B cell (primary cell): ENCODE data around the gene IMPA2. TPM values are rescaled to one million over a fixed set of nuclear protein-coding genes. Genes with fewer than 3 reads are reported as not detected.

Source experiments
- ATAC-seq: fragments of 200-7000 bp; cut with Tn5 transposase; one replicate; pipeline ENCODE4 v1.10.0; 2021; ENCODE audit warnings: low read depth, mild to moderate bottlenecking, moderate number of reproducible peaks, moderate library complexity
- CTCF ChIA-PET: fragments of 350-600 bp; sonication (Branson Sonifier 250); formaldehyde crosslinking; loops from one replicate; lab custom pipeline; 2021; ENCODE audit warnings: antibody characterized with exemption, inconsistent platforms; lab: Charles Lee
- POLR2A ChIA-PET: fragments of 350-600 bp; sonication (Branson Sonifier 250); formaldehyde crosslinking; loops from one replicate; lab custom pipeline; 2021; ENCODE audit warnings: antibody characterized with exemption; lab: Charles Lee
- DNase-seq: peaks from one replicate; pipeline ENCODE4 v3.0.0; 2013
- H2AFZ ChIP-seq: 2 replicates; pipeline ENCODE4 v1.6.1; 2012; ENCODE audit warnings: mild to moderate bottlenecking, low read depth, low read length; ENCODE audit not compliant: insufficient read depth, poor library complexity, severe bottlenecking
- H3K27ac ChIP-seq, 2 donors: 1 replicate in 1 of 2; 2 replicates in 1 of 2; pipeline ENCODE4 v1.5.1; 2012 to 2013; ENCODE audit warnings: low read length in 2 of 2, mild to moderate bottlenecking in 2 of 2, moderate library complexity in 1 of 2
- H3K27me3 ChIP-seq, 4 experiments: fragments of 200-600 bp in 1 of 4; sonication (generic) in 1 of 4; replicated peaks in 1 of 4; 1 replicate in 2 of 4; 2 replicates in 2 of 4; pipeline versions ENCODE4 v1.6.1 to v1.7.0; 2013 to 2016; ENCODE audit warnings: low read length in 3 of 4, mild to moderate bottlenecking in 2 of 4, mixed read lengths in 1 of 4, moderate library complexity in 1 of 4; ENCODE audit not compliant: insufficient read depth in 4 of 4, control insufficient read depth in 3 of 4; ENCODE audit errors: control extremely low read depth in 1 of 4
- H3K36me3 ChIP-seq, 2 experiments: replicated peaks in 1 of 2; 1 replicate in 1 of 2; 2 replicates in 1 of 2; pipeline versions ENCODE4 v1.6.1 to v1.7.1; 2013; ENCODE audit warnings: low read length in 1 of 2; ENCODE audit not compliant: insufficient read depth in 2 of 2, control insufficient read depth in 1 of 2; ENCODE audit errors: control extremely low read depth in 1 of 2, extremely low read depth in 1 of 2
- H3K4me1 ChIP-seq, 2 donors: fragments of 200-600 bp in 1 of 2; sonication (generic) in 1 of 2; 1 replicate in 1 of 2; 2 replicates in 1 of 2; pipeline versions ENCODE4 v1.5.1 to v1.6.1; 2013 to 2017; ENCODE audit warnings: low read length in 2 of 2; ENCODE audit not compliant: control insufficient read depth in 2 of 2, insufficient read depth in 2 of 2
- H3K4me2 ChIP-seq: replicated peaks from 2 replicates; pipeline ENCODE3; 2012; ENCODE audit warnings: mild to moderate bottlenecking, low read depth, low read length; ENCODE audit not compliant: poor library complexity, severe bottlenecking
- H3K4me3 ChIP-seq, 5 experiments: fragments of 200-600 bp in 1 of 5; sonication (generic) in 1 of 5; 1 replicate in 3 of 5; 2 replicates in 2 of 5; pipeline versions ENCODE4 v1.5.1 to v1.7.0; 2011 to 2016; ENCODE audit warnings: low read length in 4 of 5, mild to moderate bottlenecking in 4 of 5, low read depth in 2 of 5, control low read depth in 1 of 5, moderate library complexity in 1 of 5; ENCODE audit not compliant: insufficient read depth in 1 of 5; ENCODE audit errors: control extremely low read depth in 1 of 5, extremely low read depth in 1 of 5
- H3K79me2 ChIP-seq: fragments of 200-600 bp; sonication (generic); one replicate; pipeline ENCODE4 v1.6.0; 2016; ENCODE audit warnings: low read length; ENCODE audit not compliant: control insufficient read depth, insufficient read depth
- H3K9ac ChIP-seq: fragments of 200-600 bp; sonication (generic); 2 replicates; pipeline ENCODE4 v1.6.1; 2017; ENCODE audit warnings: mild to moderate bottlenecking, low read length, moderate library complexity
- H3K9me3 ChIP-seq, 3 donors: one replicate each; pipeline versions ENCODE4 v1.6.1 to v1.7.1; 2013; ENCODE audit warnings: low read length in 2 of 3; ENCODE audit not compliant: control insufficient read depth in 2 of 3, insufficient read depth in 1 of 3; ENCODE audit errors: control extremely low read depth in 1 of 3
- H4K20me1 ChIP-seq: 2 replicates; pipeline ENCODE4 v1.6.0; 2012; ENCODE audit warnings: mild to moderate bottlenecking, low read length; ENCODE audit not compliant: insufficient read depth, control insufficient read depth, poor library complexity, severe bottlenecking
- H3K27ac Mint-ChIP-seq: one replicate; pipeline ENCODE4 v1.8.0; 2021; ENCODE audit warnings: mixed read lengths
- H3K27me3 Mint-ChIP-seq: one replicate; pipeline ENCODE4 v1.8.0; 2021; ENCODE audit warnings: mixed read lengths
- H3K4me1 Mint-ChIP-seq: one replicate; pipeline ENCODE4 v1.8.0; 2021; ENCODE audit warnings: mixed read lengths
- H3K4me3 Mint-ChIP-seq: one replicate; pipeline ENCODE4 v1.8.0; 2021; ENCODE audit warnings: mixed read lengths
- H3K9me3 Mint-ChIP-seq: one replicate; pipeline ENCODE4 v1.8.0; 2022; ENCODE audit warnings: mixed read lengths; ENCODE audit not compliant: insufficient read depth
- CTCF ChIP-seq: fragments of 200-600 bp; IDR thresholded peaks from one replicate; pipeline ENCODE4 v1.8.0; 2022; ENCODE audit warnings: antibody characterized with exemption, mild to moderate bottlenecking
- EZH2 ChIP-seq: IDR thresholded peaks from 2 replicates; pipeline ENCODE4 v1.6.1; 2012; ENCODE audit warnings: borderline replicate concordance, low read depth, mild to moderate bottlenecking, moderate library complexity, low read length; ENCODE audit not compliant: insufficient read depth, poor library complexity, severe bottlenecking
- WGBS: methylation state at CpG from one replicate; pipeline ENCODE4 v1.1.5; 2013; ENCODE audit warnings: missing lambda C conversion rate; ENCODE audit not compliant: insufficient coverage; 5-methylcytosine and 5-hydroxymethylcytosine counted together
- intact Hi-C: fragments of 100-400 bp; cut with micrococcal nuclease; formaldehyde crosslinking; loops from one replicate; pipeline ENCODE4 v1.10.0; 2022
- polyA plus RNA-seq: library from polyadenylated mRNA; depleted of rRNA; stranded (reverse); fragments of >200 nt; gene quantifications from 2 replicates; pipeline ENCODE4 v1.2.3, GENCODE V29; 2012
- total RNA-seq, 2 donors: library from RNA; stranded (reverse); fragments of 120-200 nt in 1 of 2; gene quantifications; 1 replicate in 1 of 2; 2 replicates in 1 of 2; pipeline versions ENCODE4 v1.2.3 to v1.2.4, GENCODE V29; 2013 to 2022

Gene IMPA2
- total and polyA plus RNA-seq, 2 donors (not counting 1 experiment from before 2014, with no cell fraction given), result 8.0 to 11.7 TPM

GRCh38 chr18:12031181-12031580 lies 49.9 kb downstream of the IMPA2 start:
- TF ChIP-seq CTCF, result no peak
- TF ChIP-seq EZH2, result no peak
- Histone ChIP-seq H3K9ac (no peak overlapping the region), H4K20me1 (no peaks in the 10 kb centered on the region), H3K79me2 (no peaks in the 10 kb centered on the region), H3K27ac (no peak overlapping the region), H3K4me3 (no peak overlapping the region), H3K36me3 (peaks cover 0 to 2% of the 10 kb centered on the region in 2 experiments), H2AFZ (no peak overlapping the region), H3K27me3 (no peaks in the 10 kb centered on the region), H3K4me1 (peaks cover 10 to 14% of the 10 kb centered on the region in 2 donors), H3K4me2 (no peak overlapping the region), H3K9me3 (no peaks in the 10 kb centered on the region)
- POLR2A ChIA-PET, result no interaction called here
- CTCF ChIA-PET, result no interaction called here
- Mint-ChIP-seq H3K4me1 (peaks cover 22% of the 10 kb centered on the region), H3K27me3 (no peaks in the 10 kb centered on the region), H3K27ac (no peak overlapping the region), H3K9me3 (no peaks in the 10 kb centered on the region), H3K4me3 (no peak overlapping the region)
- DNase-seq (no peak), ATAC-seq (no peak)
- intact Hi-C loops, result no loop called here
- WGBS, result 100% methylated on average over 1 of the region's 1 CpG

DNA sequence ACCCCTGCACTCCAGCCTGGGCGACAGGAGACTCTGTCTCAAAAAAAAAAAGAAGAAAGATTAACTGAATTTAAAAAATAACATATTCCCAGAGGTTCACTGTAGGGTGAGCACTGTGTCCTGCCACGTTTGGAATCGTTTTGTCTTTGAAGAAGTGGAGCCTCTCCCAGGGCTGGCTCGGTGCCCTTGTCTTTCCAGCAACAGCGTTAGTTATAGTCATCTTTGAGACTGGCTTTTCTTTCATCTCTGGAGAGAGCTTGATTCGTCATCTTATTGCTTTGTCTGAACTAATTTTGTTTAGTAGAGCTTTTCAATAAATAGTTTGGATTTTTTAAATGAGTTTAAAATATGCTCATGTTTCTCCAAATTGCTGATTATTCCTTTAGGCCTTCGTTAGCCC lies 50.5 kb downstream of the IMPA2 start:
- no peak overlapping the region for H3K4me2 ChIP-seq
- Mint-ChIP-seq H3K9me3 (no peaks in the 10 kb centered on the region), H3K4me3 (no peak overlapping the region), H3K4me1 (peaks cover 22% of the 10 kb centered on the region), H3K27me3 (no peaks in the 10 kb centered on the region), H3K27ac (no peak overlapping the region)
- H3K79me2 ChIP-seq, result no peaks in the 10 kb centered on the region
- peaks cover 10 to 14% of the 10 kb centered on the region in 2 donors for H3K4me1 ChIP-seq
- H3K27ac ChIP-seq, result no peak overlapping the region
- no peak overlapping the region for H3K9ac ChIP-seq
- CTCF ChIA-PET, result interaction anchor here (11.5 kb wide), 1 partner anchor 93 kb away, joined by 201 read pairs; no protein-coding TSS in a partner anchor
- H3K27me3 ChIP-seq, result no peaks in the 10 kb centered on the region
- H4K20me1 ChIP-seq, result no peaks in the 10 kb centered on the region
- ATAC-seq, result no peak
- intact Hi-C loops, result no loop called here
- H3K9me3 ChIP-seq, result no peaks in the 10 kb centered on the region
- peaks cover 0 to 2% of the 10 kb centered on the region in 2 experiments for H3K36me3 ChIP-seq
- 100% methylated on average over 3 of the region's 7 CpGs for WGBS
- DNase-seq, result no peak
- TF ChIP-seq EZH2 (no peak), CTCF (no peak)
- H3K4me3 ChIP-seq, result no peak overlapping the region
- POLR2A ChIA-PET, result no interaction called here
- H2AFZ ChIP-seq, result no peak overlapping the region
